Motor neuron (in vitro differentiated cells): Measurements from ENCODE around the gene C6orf132. TPM values are rescaled to one million over a fixed set of nuclear protein-coding genes. Genes with fewer than 3 reads are reported as not detected.

Experiments used
- ATAC-seq, 8 experiments: fragments of 200-7000 bp; cut with Tn5 transposase; replicated peaks in 6 of 8; 2 replicates each; pipeline ENCODE4 v1.8.0; 2021; ENCODE audit warnings: mild to moderate bottlenecking in 8 of 8, moderate library complexity in 8 of 8
- H3K27ac ChIP-seq, 2 donors: fragments of 250-450 bp; sonication (Bioruptor Pico); 2 replicates each; pipeline ENCODE4 v1.9.0; 2021; ENCODE audit warnings: antibody characterized with exemption in 2 of 2, mild to moderate bottlenecking in 2 of 2, moderate library complexity in 1 of 2
- H3K4me1 ChIP-seq, 2 donors: fragments of 250-450 bp; sonication (Bioruptor Pico); replicated peaks in 1 of 2; 2 replicates each; pipeline ENCODE4 v1.6.1; 2021; ENCODE audit warnings: antibody characterized with exemption in 2 of 2, mild to moderate bottlenecking in 2 of 2, moderate library complexity in 1 of 2
- H3K4me3 ChIP-seq, 5 donors: fragments of 250-450 bp; sonication (Bioruptor Pico); 2 replicates each; pipeline ENCODE4 v1.9.0; 2021; ENCODE audit warnings: antibody characterized with exemption in 5 of 5, mild to moderate bottlenecking in 5 of 5, moderate library complexity in 4 of 5
- WGBS, 10 experiments: fragments of 450-650 bp; shearing (Covaris generic); methylation state at CpG; one replicate each; pipeline ENCODE4 v1.0.0; 2022; 5-methylcytosine and 5-hydroxymethylcytosine counted together
- in situ Hi-C, 9 experiments: fragments of 400-800 bp; cut with MboI; loops; one replicate each; pipeline ENCODE4 v1.15.0; 2021; ENCODE audit warnings: low sequenced_read_pairs in 9 of 9, low pct_unique_long_range_greater_than_20kb in 2 of 9; ENCODE audit not compliant: unreplicated experiment in 9 of 9
- total RNA-seq, 8 experiments: library from RNA; unstranded; fragments of 300-600 nt; gene quantifications; 2 replicates each; pipeline versions ENCODE4 v1.2.3 to v1.2.4, GENCODE V29; 2022

The C6orf132 gene
- total RNA-seq, 8 experiments from 2014 or later: under 0.01 to 1.00 (median 0.25) TPM; not detected in 1

DNA sequence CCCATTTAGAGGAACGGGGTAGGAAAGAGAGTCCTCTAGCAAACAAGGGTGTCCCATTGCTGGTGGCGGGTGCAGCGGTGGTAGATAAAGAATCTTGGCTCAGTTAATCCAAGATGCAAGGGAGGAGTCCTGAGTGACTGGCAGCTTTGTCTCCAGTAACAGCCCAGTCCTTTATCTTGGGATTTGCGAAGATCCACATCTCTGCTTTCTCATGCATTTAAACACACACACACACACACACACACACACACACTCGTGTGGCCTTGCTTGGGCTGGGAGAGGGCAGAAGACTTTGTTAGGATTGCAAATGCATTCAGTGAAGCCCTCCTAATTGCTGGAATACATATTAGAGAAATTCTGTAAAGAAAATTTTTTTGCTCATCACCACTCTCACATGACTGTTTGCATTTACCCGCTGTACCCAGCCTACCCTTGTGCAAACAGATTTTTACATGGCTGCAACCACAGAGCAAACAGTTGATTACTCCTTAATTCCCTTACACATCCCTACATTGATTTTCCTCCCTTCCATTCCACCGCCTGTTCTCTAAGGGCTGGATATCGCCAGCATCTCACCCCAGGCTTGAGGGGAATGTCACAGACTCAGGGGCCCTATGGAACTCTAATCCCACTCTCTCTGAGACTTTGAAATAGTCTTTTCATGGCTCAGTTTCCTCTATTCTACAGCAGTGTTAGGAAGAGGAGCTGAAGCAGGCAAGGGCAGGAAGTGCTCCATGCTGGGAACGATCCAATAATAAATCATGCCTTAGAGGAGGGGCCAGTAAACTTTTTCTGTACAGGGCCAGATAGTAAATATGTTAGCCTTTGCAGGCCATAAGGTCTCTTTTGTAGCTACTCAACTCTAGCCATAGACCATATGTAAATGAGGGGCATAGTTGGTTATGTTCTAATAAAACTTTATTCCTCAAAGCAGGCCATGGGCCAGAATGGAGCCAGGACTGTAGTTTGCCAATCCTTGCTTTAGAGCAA lies 3.5 kb downstream of the C6orf132 start:
- no peak overlapping the region for H3K4me3 ChIP-seq

DNA sequence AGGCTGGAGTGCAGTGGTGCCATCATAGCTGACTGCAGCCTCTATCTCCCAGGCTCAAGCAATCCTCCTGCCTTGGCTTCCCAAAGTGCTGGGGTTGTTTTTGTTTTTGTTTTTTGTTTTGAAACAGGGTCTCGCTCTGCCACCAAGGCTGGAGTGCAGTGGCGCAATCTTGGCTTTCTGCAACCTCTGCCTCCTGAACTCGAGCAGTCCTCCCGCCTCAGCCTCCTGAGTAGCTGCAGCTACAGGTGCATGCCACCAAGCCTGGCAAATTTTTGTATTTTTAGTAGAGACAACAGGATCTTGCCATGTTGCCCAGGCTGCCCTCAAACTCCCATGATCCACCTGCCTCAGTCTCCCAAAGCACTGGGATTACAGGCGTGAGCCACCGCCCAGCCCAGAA lies 4.2 kb downstream of the C6orf132 start:
- Histone ChIP-seq H3K4me3 (no peak overlapping the region), H3K4me1 (peaks cover 39 to 42% of the 10 kb centered on the region in 2 donors), H3K27ac (no peak overlapping the region)
- WGBS, 10 experiments: 90 to 100% (median 92%) methylated on average over 2 to 6 of the region's 6 CpGs; no CpG with 5 or more reads in 4 of the 10 experiments
- in situ Hi-C loops: no loop called here
- no peak for ATAC-seq

More for the DNA sequence above, 3.5 kb downstream of the C6orf132 start:
- H3K4me1 ChIP-seq: peaks cover 39 to 42% of the 10 kb centered on the region in 2 donors
- in situ Hi-C loops: no loop called here
- 17 to 100% (median 61%) methylated on average over 1 to 7 of the region's 9 CpGs; no CpG with 5 or more reads in 1 of the 10 experiments for WGBS, 10 experiments
- peak in 4 of 8 experiments; percentile 6 to 67 (median 34) for ATAC-seq
- H3K27ac ChIP-seq: peak overlapping the region in 1 of 2 donors; percentile 37

DNA sequence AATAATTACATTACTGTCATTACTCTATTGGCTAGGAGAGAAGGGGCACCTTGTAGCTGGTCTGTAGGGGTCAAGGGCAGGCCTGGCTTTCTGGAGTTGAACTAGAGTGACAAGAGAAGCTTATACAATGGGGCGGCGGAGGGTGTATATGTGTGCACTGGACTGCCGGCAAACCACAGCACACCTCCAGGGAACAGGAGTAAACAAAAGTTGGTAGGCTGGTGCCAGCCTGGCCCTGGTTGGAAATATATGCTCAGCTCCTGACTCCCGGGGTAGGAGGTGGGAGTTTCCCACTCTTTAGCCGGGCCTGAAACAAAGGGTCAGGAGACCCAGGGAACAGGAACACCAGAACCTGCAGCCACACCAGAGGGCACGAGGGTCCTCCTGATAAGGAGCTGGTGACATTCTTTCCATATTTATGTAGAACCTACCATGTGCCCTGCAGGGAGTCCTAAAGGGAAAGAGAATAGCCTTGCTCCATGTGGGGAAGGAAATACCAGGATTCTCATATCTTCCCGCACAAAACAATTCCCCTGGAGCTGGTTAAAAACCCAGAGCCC lies 5.1 kb downstream of the C6orf132 start:
- peaks cover 34 to 37% of the 10 kb centered on the region in 2 donors for H3K4me1 ChIP-seq
- WGBS, 10 experiments: 58 to 100% (median 72%) methylated on average over 1 to 6 of the region's 7 CpGs; no CpG with 5 or more reads in 4 of the 10 experiments
- no peak overlapping the region for H3K4me3 ChIP-seq
- no peak overlapping the region for H3K27ac ChIP-seq
- in situ Hi-C loops: no loop called here
- peak in 1 of 8 experiments; percentile 8 for ATAC-seq

DNA sequence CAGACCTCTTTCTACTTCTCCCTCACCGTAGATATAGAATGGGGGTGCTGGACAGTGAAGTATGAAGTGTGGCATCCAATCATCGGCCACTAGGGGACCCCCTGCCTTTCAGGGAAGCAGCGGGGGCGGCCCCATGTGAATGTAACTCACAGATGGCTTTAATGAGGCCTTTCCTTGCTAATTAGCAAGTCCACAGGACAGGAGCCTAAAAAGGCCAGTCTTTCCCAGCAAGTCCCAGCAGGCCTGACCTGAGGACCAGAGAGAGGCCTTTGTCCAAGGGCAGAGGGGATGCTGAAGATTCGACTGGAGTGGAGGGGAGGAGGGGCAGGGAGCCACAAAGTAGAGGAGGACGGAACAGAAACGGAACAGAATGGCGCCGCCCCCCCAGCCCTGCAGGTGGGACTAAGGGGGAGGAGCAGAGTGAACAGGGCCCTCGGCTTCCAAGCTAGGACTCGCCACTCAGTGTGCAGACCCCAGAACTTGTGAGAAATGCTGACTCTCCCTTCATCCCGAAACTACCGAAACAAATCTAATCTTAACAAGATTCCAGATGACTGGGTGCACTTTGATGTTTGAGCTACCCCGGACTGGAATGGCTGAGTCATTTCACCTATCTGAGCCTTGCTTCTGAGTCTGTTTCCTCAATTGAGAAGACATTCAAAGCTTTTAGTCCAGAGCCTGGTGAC lies 5.8 kb downstream of the C6orf132 start:
- peak; percentile 23 to 72 (median 54) for ATAC-seq
- WGBS, 10 experiments: 0 to 70% (median 28%) methylated on average over 2 to 6 of the region's 14 CpGs; no CpG with 5 or more reads in 3 of the 10 experiments
- no peak overlapping the region for H3K27ac ChIP-seq

DNA sequence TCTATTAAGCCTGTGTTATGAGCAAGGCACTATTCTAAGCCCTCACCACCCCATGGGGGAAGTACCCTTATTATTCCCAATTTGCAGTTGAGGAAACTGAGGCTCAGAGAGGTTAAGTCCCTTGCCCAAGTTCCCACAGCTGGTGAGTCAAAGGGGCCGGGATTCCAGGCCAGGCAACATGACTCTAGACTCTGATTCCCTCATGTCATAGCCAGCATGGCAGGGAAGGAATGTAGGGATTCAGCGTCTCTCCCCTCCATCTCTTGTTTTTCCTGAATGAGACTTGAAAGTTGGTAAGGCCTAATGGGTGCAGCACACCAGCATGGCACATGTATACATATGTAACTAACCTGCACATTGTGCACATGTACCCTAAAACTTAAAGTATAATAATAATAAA lies 6.7 kb downstream of the C6orf132 start:
- 17 to 100% (median 80%) methylated on average over 1 to 2 of the region's 2 CpGs; no CpG with 5 or more reads in 3 of the 10 experiments for WGBS, 10 experiments

More for the DNA sequence above, 5.8 kb downstream of the C6orf132 start:
- peaks cover 29 to 32% of the 10 kb centered on the region in 2 donors for H3K4me1 ChIP-seq
- no peak overlapping the region for H3K4me3 ChIP-seq
- in situ Hi-C loops: no loop called here

DNA sequence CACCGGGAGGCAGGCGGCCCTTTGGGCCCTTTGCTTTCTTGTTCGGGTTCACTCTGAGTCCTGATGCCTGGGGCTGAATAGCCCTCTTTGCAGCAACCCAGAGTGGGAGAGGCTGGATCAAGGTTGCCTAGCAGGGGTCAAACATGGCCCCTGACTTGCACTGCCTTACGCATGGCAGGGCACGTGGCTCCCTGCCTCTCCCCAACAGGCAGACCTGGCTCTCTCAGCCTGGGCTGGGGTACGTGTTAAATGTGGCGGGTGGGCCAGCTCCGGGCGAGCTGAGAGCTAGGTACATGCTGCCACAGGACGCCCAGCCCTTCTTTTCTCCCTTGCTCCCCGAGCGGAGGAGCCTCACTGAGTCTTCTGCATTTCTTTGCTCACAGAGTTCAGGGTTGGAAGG lies 7.3 kb downstream of the C6orf132 start:
- Histone ChIP-seq H3K4me3 (no peak overlapping the region), H3K4me1 (peaks cover 16 to 22% of the 10 kb centered on the region in 2 donors), H3K27ac (no peak overlapping the region)
- no peak for ATAC-seq
- in situ Hi-C loops: no loop called here
- 63 to 85% (median 78%) methylated on average over 3 to 12 of the region's 12 CpGs; no CpG with 5 or more reads in 5 of the 10 experiments for WGBS, 10 experiments

More for the DNA sequence above, 6.7 kb downstream of the C6orf132 start:
- no peak for ATAC-seq
- in situ Hi-C loops: no loop called here
- peaks cover 19 to 24% of the 10 kb centered on the region in 2 donors for H3K4me1 ChIP-seq
- no peak overlapping the region for H3K4me3 ChIP-seq
- H3K27ac ChIP-seq: no peak overlapping the region

DNA sequence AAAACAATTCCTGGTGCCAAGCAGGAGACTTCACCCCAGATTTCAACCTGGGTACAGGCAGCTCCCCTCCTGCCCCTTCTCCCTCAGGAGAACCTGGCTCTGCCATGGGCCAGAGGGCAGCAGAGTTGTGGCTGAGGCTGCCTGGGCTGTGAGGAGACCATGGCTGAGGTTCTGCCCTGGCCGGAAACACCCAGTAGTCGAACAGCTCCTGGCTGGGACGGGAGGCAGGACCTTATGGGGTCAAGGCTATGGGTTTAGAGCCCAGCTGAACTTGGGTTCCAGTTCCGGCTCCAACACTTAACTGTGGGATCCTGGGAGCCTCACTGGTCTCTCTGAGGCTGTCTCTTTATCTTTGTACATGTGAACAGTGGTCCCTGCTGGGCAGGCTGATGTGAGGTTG lies 8.5 kb downstream of the C6orf132 start:
- Histone ChIP-seq H3K4me1 (peaks cover 14 to 17% of the 10 kb centered on the region in 2 donors), H3K4me3 (no peak overlapping the region), H3K27ac (no peak overlapping the region)
- in situ Hi-C loops: no loop called here
- ATAC-seq: no peak
- 76 to 100% (median 93%) methylated on average over 1 to 3 of the region's 4 CpGs; no CpG with 5 or more reads in 7 of the 10 experiments for WGBS, 10 experiments

DNA sequence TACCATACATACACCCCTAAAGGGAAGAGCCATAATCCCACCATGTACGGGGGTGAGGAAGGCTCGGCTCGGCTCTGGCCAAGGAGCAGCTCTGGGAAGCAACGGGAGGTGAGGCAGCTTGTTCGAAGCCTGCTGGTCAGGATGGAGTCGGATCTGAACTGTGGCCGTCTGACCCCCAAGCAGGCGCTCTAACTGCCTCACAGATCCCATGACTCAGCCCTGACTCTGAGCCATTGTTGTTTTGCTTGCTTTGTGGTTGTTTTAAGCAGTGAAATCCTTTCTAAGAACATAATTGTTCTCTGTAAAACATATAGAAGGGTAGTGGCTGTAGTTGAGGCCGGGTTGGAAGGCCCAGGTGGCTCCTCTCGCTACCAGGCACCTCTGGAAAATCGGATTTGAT lies 10.9 kb downstream of the C6orf132 start:
- H3K4me3 ChIP-seq: no peak overlapping the region
- no peak overlapping the region for H3K27ac ChIP-seq
- in situ Hi-C loops: no loop called here
- peaks cover 1 to 2% of the 10 kb centered on the region in 2 donors for H3K4me1 ChIP-seq
- no peak for ATAC-seq
- WGBS, 10 experiments: 35 to 100% (median 73%) methylated on average over 1 to 9 of the region's 11 CpGs; no CpG with 5 or more reads in 4 of the 10 experiments

DNA sequence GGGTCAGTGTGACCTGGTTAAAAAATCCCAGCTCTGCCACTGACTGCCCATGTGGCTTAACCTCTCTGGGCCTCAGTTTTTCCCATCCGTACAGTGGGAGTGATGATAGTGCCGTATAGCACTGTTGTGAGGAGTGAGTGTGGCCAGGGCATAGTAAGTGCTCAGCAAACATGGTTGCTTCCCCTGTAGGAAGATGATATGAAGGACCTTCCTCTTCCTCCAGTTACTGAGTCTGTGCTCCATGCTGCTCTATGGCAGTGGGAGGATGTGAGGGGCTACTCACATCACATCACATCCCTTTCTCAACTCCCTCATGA lies 13.1 kb downstream of the C6orf132 start:
- no peak for ATAC-seq
- WGBS, 10 experiments: 100% methylated on average over 2 of the region's 2 CpGs; no CpG with 5 or more reads in 9 of the 10 experiments
- Histone ChIP-seq H3K4me3 (no peak overlapping the region), H3K27ac (no peak overlapping the region), H3K4me1 (no peaks in the 10 kb centered on the region)
- in situ Hi-C loops: no loop called here

DNA sequence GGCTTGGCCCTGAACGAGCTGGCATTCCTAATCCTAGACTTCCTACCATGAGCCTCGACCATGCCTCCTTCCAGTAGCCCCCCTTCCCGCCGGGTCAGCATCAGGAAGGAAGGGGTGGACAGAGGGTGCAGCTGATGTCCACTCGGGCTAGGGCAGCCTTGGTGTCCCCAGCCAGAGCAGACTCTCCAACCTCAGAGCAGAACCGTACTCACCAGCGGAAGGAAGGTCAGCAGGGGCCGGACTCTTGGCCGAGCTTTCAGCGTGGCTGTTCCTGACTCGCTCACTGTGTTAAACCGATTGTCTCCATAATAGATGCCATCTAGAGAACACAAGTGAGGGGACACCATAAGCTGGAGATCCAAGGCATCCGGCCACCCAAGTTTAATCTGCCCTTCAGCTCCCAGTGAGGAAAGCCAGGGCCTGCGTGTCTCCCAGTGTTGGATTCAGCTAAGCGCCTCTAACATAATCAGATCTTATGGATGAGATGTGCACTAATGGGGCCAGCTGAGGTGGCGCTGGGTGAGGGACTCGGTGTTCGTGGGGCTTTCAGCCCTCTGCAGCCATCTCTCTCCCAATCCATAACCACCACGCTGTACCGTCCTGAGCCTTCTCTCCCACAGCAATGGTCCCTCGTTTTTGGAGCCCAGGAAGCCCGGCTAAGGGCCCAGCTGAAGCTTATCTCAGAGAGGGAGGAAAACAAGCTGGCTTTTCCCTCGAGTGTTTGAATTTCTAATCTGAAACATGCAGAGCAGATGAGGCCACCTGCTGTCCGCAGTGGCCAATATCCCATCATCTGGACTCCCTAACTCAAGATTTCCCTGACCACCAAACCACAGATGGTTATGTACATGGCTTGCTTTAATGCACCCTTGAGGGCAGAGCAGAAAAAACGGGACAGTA lies 13.7 kb downstream of the C6orf132 start:
- peak in 1 of 8 experiments; percentile 36 for ATAC-seq
- WGBS, 10 experiments: 53 to 97% (median 84%) methylated on average over 3 to 17 of the region's 25 CpGs; no CpG with 5 or more reads in 2 of the 10 experiments
- in situ Hi-C loops: no loop called here
- H3K4me3 ChIP-seq: no peak overlapping the region
- H3K27ac ChIP-seq: no peak overlapping the region
- no peaks in the 10 kb centered on the region for H3K4me1 ChIP-seq

DNA sequence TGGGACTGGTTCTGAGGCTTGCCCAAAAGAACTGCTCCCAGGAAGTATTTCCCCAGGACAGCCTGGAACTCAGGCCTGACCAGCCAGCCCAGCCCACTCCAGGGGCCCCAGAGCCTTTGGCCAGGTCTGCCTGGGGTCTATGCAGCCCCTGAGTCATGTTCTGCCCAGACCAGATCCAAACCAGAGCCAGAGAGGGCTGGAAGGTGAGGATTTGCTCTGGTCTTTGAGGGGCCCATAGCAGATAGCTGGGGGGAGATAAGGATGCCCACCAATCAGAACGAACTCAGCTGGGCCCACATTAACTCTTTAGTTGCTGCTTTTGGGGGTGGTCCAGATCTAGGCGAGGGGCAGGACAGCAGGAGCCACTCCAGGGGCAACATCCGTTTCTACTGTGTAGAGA lies 16.8 kb downstream of the C6orf132 start:
- no peak for ATAC-seq
- H3K4me1 ChIP-seq: no peaks in the 10 kb centered on the region
- no peak overlapping the region for H3K4me3 ChIP-seq
- H3K27ac ChIP-seq: no peak overlapping the region
- in situ Hi-C loops: no loop called here
- WGBS, 10 experiments: 17 to 100% (median 67%) methylated on average over 1 to 3 of the region's 3 CpGs; no CpG with 5 or more reads in 6 of the 10 experiments

DNA sequence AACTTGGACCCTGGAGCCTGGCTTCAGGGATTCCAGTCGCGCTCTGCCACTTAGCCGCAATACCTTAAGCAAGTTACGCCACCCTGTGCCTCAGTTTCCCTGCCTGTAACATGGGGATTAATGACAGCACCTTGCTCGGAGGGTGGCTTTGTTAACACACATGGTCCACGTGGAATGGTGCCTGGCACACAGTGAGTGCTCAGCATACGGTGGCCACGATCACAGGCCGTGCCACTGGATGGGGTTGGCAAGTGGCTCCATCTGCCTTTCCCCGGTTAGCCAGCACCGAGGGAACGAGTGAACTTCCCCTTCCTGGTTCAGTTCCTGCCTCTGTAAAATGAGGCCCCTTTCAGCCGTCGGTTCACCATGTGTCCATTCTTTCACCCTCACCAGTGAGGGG lies 17.2 kb downstream of the C6orf132 start:
- Histone ChIP-seq H3K27ac (no peak overlapping the region), H3K4me1 (no peaks in the 10 kb centered on the region), H3K4me3 (no peak overlapping the region)
- in situ Hi-C loops: no loop called here
- WGBS, 10 experiments: 56 to 96% (median 82%) methylated on average over 3 to 10 of the region's 14 CpGs; no CpG with 5 or more reads in 4 of the 10 experiments
- no peak for ATAC-seq
